ENCODE measurements around the gene PTPRG. TPM values are rescaled to one million over a fixed set of nuclear protein-coding genes. Genes with fewer than 3 reads are reported as not detected.

Gene PTPRG
- total and polyA plus RNA-seq, 2 donors (not counting 3 experiments of a cell fraction or from before 2014, with no cell fraction given): 8.9 to 39.1 TPM

- no peaks in the 10 kb centered on the region for H4K20me1 ChIP-seq (replicated peaks; ENCODE audit: control insufficient read depth, extremely low read depth, insufficient read depth, low read length)
- H3K79me2 ChIP-seq (ENCODE audit: control insufficient read depth, insufficient read depth, low read length): no peaks in the 10 kb centered on the region
- no peak overlapping the region for H2AFZ ChIP-seq (ENCODE audit: low read depth, low read length)
- intact Hi-C loops (cut with micrococcal nuclease): no loop called here
- H3K4me3 ChIP-seq (replicated peaks in 1 of 3; ENCODE audit: insufficient read depth in 1 of 3, low read depth in 1 of 3, low read length in 3 of 3): no peak overlapping the region
- H3K4me1 ChIP-seq (ENCODE audit: control insufficient read depth, extremely low read depth, insufficient read depth, low read length): no peaks in the 10 kb centered on the region
- FAIRE-seq (no peak), DNase-seq (ENCODE audit: low read depth, low spot score) (no peak)
- TF ChIP-seq FOS (IDR thresholded peaks at IDR 0.05; ENCODE audit: borderline replicate concordance, insufficient read depth, low read length) (peak; percentile 13), JUN (IDR thresholded peaks at IDR 0.05; ENCODE audit: borderline replicate concordance, insufficient read depth, insufficient read length, low read depth) (no peak)
- H3K9ac ChIP-seq (replicated peaks; ENCODE audit: extremely low read depth, insufficient read depth, low read length): no peak overlapping the region
- H3K9me1 ChIP-seq (replicated peaks; ENCODE audit: control insufficient read depth, extremely low read depth, insufficient read depth, low read length): no peaks in the 10 kb centered on the region
- H3K4me2 ChIP-seq (ENCODE audit: insufficient read depth, low read length): no peak overlapping the region
- H3K27me3 ChIP-seq (ENCODE audit: control insufficient read depth in 2 of 2, insufficient read depth in 2 of 2, low read length in 2 of 2): no peaks in the 10 kb centered on the region
- ChIA-PET CTCF (interaction anchor here (1.4 kb wide), 1 partner anchor 44 kb away, joined by 5 read pairs; no protein-coding TSS in a partner anchor), POLR2A (no interaction called here)
- BruUV-seq (replicated peaks): no TSS peak
- H3K36me3 ChIP-seq (ENCODE audit: control insufficient read depth in 2 of 2, extremely low read depth in 1 of 2, insufficient read depth in 2 of 2, low read length in 2 of 2): no peaks in the 10 kb centered on the region
- no peak overlapping the region for H3K27ac ChIP-seq (ENCODE audit: insufficient read depth, low read depth, low read length)
- no peaks in the 10 kb centered on the region for H3K9me3 ChIP-seq (replicated peaks; ENCODE audit: control insufficient read depth, insufficient read depth, low read length)
- dilution Hi-C loops (cut with MboI; ENCODE audit: extremely low pct_ligation_motif_present, low sequenced_read_pairs): no loop called here
These were observed 203.9 kb downstream of the PTPRG start for GRCh38 chr3:61765157-61765876.

- no peaks in the 10 kb centered on the region for H3K36me3 ChIP-seq (ENCODE audit: control insufficient read depth in 2 of 2, extremely low read depth in 1 of 2, insufficient read depth in 2 of 2, low read length in 2 of 2)
- no peaks in the 10 kb centered on the region for H3K4me1 ChIP-seq (ENCODE audit: control insufficient read depth, extremely low read depth, insufficient read depth, low read length)
- no peak overlapping the region for H3K4me2 ChIP-seq (ENCODE audit: insufficient read depth, low read length)
- CTCF ChIA-PET: no interaction called here
- H3K9me3 ChIP-seq (replicated peaks; ENCODE audit: control insufficient read depth, insufficient read depth, low read length): no peaks in the 10 kb centered on the region
- dilution Hi-C loops (cut with MboI; ENCODE audit: extremely low pct_ligation_motif_present, low sequenced_read_pairs) (no loop called here), intact Hi-C loops (cut with micrococcal nuclease) (no loop called here)
- no peak overlapping the region for H2AFZ ChIP-seq (ENCODE audit: low read depth, low read length)
- no peaks in the 10 kb centered on the region for H3K9me1 ChIP-seq (replicated peaks; ENCODE audit: control insufficient read depth, extremely low read depth, insufficient read depth, low read length)
- no peak overlapping the region for H3K4me3 ChIP-seq (replicated peaks in 1 of 3; ENCODE audit: insufficient read depth in 1 of 3, low read depth in 1 of 3, low read length in 3 of 3)
- H3K27me3 ChIP-seq (ENCODE audit: control insufficient read depth in 2 of 2, insufficient read depth in 2 of 2, low read length in 2 of 2): no peaks in the 10 kb centered on the region
- H4K20me1 ChIP-seq (replicated peaks; ENCODE audit: control insufficient read depth, extremely low read depth, insufficient read depth, low read length): no peaks in the 10 kb centered on the region
- BruUV-seq (replicated peaks): no TSS peak
- POLR2A ChIA-PET: no interaction called here
- no peaks in the 10 kb centered on the region for H3K79me2 ChIP-seq (ENCODE audit: control insufficient read depth, insufficient read depth, low read length)
- no peak for TF ChIP-seq JUN (IDR thresholded peaks at IDR 0.05; ENCODE audit: borderline replicate concordance, insufficient read depth, insufficient read length, low read depth)
- TF ChIP-seq CTCF (IDR thresholded peaks at IDR 0.05; ENCODE audit: extremely low read depth in 1 of 2, insufficient read depth in 1 of 2, low read depth in 1 of 2, low read length in 2 of 2): no peak
- TF ChIP-seq GATA2 (IDR thresholded peaks at IDR 0.05; ENCODE audit: insufficient read depth, insufficient read length, low read depth, low read length): no peak
- TF ChIP-seq POLR2AphosphoS5 (IDR thresholded peaks at IDR 0.05; ENCODE audit: insufficient read depth, low read depth, low read length): no peak
- no peak for TF ChIP-seq EZH2 (IDR thresholded peaks at IDR 0.05; ENCODE audit: borderline replicate concordance, low read depth, low read length, severe bottlenecking)
- no peak for TF ChIP-seq MYC (IDR thresholded peaks at IDR 0.05; ENCODE audit: low read depth, low read length)
- no peak for TF ChIP-seq POLR2A (IDR thresholded peaks at IDR 0.05; ENCODE audit: low read depth, low read length)
- TF ChIP-seq FOS (IDR thresholded peaks at IDR 0.05; ENCODE audit: borderline replicate concordance, insufficient read depth, low read length): no peak
- no peak for TF ChIP-seq MAX (IDR thresholded peaks at IDR 0.05; ENCODE audit: insufficient read depth, insufficient read length)
- no peak overlapping the region for H3K9ac ChIP-seq (replicated peaks; ENCODE audit: extremely low read depth, insufficient read depth, low read length)
- DNase-seq (ENCODE audit: low read depth, low spot score) (no peak), FAIRE-seq (no peak)
- H3K27ac ChIP-seq (ENCODE audit: insufficient read depth, low read depth, low read length): no peak overlapping the region
These were observed 207.1 kb downstream of the PTPRG start for GRCh38 chr3:61768284-61769037.
